ENCODE measurements around the gene TNKS2.

GRCh38 chr10:91796331-91797047 is 1.7 kb upstream of the TNKS2 start:
- no peak for TF ChIP-seq CTCF (IDR thresholded peaks at IDR 0.05; ENCODE audit: poor library complexity)
- TF ChIP-seq EZH2 (IDR thresholded peaks at IDR 0.05; ENCODE audit: borderline replicate concordance), result no peak
- no peak for TF ChIP-seq EZH2phosphoT487 (IDR thresholded peaks at IDR 0.05; ENCODE audit: low read depth, severe bottlenecking, unreplicated experiment)

Data from hepatocyte (in vitro differentiated cells).